Embryonic facial prominence (tissue), 1 donor: ENCODE data around the gene CPEB4.

ENCODE experiments used
- DNase-seq: peaks from one replicate; pipeline ENCODE4 v3.0.0-alpha.2; 2016; ENCODE audit errors: extremely low spot score

The CPEB4 gene

DNA sequence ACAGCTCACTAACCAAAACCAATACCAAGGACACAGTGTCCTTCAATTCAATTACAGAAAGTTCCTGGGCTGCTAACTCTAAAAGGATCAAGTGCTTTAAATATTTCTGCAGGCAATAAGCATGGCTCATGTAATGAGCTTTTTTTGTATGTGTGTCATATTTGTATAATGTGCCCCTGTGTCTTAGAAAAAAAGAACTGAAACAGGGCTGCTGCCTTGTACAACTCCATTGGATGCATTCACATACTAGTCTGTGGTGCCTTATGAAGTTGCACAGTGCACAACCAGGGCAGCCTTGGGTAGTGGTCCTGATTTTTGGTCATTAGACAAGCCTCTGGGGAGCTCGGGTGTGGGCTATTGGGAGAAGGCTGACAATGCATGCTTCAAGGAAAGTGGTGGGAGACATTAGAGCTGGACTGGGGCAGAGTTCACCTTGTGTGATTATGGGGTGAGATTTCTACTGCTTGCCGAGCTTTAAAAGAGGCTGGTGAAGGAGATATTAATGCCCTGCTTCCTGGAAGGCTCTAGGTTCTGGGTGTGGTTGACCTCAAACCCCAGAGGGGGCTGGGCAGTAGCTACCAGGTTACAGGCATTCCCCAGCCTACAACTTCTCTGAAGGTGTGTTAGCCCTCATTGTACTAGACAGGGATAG lies 3.6 kb upstream of the CPEB4 start:
- no peak for DNase-seq

DNA sequence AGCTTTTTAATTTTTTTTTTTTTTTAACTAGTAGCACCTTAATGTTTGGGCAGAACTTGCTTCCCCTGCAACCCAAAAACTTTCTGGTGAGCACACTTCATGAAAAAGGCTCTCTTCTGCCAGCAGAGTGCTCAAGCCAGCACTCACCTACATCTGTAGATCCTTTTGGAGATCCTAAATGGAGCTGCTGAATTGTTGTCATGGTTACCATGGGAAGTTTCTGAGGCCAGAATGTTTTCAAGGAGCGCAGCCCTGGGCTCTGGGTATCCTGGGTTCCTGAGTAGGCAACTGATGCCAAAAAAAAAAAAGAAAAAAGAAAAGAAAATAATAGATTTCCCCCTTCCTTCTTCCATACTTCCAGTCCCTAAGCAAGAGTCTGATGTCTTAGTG lies 3.1 kb upstream of the CPEB4 start:
- no peak for DNase-seq

DNA sequence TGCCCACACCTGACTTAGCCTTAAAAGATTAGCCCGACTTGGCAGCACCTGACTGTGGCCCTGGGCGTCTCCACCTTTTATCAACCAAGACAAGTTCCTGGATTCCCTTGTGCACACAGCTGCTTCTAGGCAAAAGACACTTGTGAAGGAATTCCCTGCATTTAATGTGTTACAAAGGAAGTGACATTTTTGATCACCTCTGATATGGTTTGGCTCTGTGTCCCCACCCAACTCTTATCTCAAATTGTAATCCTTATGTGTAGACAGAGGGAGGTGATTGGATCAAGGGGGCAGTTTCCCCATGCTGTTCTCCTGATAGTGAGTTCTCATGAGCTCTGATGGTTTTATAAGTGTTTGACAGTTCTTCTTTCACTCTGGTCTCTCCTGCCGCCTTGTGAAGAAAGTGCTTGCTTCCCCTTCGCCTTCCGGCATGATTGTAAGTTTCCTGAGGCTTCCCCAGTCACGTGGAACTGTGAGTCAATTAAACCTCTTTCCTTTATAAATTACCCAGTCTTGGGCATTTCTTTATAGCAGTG lies 2.6 kb upstream of the CPEB4 start:
- no peak for DNase-seq

DNA sequence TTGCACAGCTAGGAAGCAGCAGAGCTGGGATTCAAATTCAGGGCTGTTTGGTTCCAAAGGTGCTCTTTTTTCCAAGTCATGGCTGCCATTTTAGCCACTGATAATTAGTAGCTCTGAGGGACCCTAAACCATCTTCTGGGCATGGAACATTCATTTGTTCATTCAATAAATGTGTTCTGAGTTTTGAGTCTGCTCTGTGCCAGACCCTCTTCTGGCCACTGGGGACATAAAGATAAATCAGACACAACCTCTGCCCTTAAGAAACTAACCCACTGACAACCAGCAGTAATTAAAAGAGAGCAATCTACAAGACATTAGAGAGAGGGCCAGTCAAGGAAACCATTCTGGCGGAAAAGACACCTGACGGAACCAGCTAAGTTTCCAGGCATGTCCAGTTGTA lies 2.0 kb upstream of the CPEB4 start:
- no peak for DNase-seq

DNA sequence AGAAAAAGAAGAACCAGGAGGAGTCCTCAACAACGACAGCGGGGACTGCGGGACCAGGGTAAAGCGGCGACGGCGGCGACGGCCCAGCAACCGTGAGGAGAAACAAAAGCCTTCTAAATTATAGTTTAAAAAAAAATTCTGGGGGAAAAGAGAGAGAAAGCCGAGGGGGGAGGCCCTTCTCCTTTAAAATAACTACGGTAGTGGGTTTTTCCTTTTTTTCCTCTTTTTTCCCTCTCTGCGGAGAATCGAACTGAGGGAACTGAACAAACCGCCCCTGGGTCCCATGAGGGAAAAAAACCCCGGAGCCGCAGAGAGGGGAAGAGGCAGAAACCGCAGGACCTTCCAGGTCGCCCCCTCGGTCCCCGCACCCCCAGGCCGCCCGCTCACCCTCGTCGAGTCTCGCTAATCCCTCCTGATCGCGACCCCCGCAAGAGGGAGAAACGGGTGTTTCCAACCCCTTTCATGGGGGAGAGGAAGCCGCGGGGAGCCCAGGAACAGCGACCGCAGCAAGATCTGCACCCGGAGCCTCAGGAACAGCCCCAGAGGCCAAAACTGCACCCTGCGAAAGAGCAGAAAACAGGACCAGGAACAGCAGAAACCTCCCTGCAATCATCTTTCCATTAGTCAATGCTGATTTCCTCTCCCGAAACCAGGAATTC lies 453 bp downstream of the CPEB4 start:
- no peak for DNase-seq

DNA sequence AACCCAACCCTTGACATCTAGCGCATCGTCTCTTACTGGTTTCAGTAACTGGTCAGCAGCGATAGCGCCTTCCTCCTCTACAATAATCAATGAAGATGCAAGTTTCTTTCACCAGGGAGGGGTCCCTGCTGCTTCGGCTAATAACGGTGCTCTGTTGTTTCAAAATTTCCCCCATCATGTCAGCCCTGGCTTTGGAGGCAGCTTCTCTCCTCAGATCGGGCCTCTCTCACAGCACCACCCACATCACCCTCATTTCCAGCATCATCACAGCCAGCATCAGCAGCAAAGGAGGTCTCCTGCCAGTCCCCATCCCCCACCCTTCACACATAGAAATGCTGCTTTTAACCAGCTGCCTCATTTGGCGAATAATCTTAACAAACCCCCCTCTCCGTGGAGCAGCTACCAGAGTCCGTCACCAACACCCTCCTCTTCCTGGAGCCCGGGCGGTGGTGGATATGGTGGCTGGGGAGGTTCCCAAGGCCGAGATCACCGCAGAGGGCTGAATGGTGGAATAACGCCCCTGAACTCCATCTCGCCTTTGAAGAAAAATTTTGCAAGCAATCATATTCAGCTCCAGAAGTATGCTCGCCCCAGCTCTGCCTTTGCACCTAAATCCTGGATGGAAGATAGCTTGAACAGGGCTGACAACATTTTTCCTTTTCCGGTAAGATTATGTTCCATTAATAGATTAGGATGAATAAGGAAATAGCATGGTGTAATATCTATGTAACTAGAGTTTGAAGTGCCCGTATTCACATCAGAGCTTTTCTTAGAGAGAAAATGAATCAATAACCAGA lies 2.2 kb downstream of the CPEB4 start:
- DNase-seq = no peak

DNA sequence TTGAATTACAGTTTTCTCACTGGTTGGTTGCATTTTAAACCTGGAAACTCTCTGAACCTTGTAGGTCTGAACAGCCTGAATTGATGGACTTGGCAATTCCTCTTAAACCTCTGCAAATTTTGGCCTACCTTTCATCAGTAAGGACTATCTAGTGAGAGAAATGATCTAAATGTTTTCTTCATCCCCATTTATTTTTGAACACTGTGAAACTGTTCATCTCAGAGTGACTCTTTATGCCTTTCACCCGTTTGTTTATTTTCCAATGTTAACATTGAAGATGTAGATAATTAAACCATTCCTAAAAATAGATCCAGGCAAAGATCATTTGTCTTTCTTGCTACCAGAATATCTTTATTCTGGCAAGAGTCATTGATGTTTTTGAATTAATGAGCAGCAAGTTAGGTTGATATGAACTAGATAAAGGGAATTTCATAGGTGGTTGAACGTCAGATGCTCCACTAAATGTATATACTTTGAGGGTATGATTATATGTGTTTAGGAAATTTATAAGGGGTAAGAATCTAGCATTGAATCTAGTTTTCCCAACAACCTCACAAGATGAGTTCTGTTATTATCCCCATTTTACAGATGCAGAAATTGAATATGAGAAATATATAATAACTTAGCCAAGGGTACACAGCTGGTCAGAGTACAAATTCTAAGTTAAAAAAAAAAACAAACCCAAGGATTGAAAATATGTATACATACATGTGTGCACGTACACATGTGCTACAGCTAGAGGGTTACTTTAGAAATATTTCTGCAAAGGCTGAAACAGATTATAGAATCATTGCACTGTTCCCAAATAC lies 3.4 kb downstream of the CPEB4 start:
- no peak for DNase-seq

DNA sequence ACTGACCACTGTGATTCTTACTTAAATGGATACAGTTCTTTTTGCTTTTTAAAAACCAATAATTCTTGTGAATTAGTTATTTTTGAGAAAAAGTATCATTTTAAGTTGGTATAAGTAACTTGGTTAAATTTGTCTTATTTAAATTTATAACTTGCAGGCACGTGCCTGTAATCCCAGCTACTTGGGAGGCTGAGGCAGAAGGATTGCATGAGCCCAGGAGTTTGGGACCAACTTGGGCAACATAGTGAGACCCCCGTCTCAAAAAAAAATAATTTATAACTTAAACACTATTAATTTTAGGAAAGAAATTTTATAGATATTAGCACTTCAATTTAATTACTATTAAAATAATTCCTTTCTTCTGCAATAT lies 5.0 kb downstream of the CPEB4 start:
- DNase-seq = no peak

DNA sequence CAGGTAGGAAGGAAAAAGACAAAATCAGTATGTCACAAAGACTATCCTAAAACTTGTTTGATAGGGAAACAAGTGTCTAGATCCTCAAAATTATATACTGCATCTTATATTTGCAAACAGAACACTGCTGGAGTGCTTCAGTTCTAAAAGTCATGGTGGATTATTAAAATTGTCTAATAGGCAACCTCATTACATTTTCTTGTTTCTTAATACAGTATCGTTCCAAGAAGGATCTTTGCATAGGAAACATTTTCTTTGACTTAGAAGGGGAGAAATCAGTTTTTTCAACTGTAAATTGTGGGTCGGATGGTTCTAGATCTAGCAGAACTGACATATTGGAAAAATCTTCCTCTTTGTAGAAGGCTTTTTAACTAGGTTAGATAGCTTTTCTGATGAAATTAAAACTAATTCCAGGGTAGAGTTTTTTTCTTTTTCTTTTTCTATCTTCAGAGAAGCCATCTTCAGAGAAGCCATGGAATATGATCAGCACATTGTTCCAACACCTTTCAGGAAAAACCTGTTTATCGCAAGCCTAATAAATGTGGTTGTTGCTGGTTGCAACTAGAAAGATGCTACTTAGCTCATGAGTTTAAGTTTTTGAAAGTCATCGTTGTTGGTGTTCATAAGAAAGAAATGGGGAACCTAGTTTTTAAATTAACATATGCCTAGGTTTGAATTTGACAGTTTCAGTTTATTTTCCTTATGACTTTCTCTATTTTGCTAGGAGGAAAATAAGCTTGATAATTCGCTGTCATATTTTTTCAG lies 7.4 kb downstream of the CPEB4 start:
- DNase-seq = no peak

DNA sequence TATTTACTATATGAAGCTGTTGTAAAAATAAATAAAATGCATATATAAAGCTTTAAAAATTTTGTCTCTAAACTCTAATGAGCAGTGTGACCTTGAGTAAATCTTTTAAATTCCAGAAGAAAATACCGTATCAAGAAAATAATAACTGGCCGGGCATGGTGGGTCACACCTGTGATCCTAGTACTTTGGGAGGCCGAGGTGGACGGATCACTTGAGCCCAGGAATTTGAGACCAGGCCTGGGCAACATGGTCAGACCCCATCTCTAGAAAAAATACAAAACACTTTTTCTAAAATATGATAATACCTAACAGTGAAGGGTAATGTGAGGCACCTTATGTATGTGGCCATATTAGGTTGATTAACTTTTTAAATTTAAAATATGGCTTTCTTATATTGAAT lies 8.5 kb downstream of the CPEB4 start:
- no peak for DNase-seq

DNA sequence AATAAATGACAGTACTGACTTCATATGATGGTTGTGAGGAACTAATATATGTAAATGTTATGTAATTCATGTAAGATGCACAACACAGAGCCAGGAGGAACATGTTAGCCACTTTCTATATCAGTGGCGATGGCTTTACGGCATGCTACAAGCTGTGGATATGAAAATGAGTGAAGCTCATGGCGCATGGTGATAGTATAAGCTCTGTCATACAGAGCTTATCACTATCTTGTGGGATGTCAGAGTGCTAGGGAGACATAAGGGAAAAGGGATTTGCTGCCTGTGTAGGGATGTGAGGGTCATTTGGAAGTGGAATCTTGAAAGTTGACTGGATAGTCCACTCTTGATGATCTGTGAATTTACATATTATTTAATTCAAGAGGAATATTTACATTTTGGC lies 13.6 kb downstream of the CPEB4 start:
- no peak for DNase-seq

DNA sequence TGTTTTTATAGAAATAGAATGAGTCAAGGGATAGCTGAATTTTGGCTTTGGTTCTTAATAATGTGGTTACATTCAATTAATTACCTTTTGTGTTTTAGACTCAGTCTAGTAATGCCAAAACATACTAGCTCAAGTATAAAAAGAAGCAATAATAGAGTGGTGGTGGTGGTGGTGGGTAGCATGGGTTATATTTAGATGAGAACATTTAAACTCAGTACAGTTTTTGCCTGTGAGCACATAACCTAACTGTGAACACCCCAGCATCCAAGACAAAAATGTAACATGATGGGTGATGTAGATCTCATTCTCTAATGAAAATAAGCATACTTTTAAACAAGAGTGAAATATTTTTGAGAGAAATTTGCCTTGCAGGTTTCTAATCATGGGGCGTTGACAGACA lies 14.2 kb downstream of the CPEB4 start:
- no peak for DNase-seq

DNA sequence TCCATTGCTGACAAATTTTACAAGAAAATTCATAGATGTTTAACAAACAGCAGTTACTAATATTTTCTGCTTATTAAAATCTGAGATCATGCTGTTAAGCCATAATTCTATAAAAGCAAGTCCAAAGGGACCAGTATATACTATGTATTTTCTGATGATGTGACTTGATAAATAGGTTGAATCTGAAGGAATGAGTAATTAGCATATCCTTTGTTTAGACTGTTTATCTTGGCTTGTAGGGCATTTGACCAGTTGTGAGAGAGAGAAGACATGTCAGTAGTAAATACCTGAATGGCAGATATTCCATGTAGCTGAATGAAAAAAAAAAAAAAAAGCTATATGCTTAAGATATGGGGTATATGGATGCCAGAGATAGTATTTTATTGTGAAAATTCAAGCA lies 14.6 kb downstream of the CPEB4 start:
- DNase-seq = no peak

DNA sequence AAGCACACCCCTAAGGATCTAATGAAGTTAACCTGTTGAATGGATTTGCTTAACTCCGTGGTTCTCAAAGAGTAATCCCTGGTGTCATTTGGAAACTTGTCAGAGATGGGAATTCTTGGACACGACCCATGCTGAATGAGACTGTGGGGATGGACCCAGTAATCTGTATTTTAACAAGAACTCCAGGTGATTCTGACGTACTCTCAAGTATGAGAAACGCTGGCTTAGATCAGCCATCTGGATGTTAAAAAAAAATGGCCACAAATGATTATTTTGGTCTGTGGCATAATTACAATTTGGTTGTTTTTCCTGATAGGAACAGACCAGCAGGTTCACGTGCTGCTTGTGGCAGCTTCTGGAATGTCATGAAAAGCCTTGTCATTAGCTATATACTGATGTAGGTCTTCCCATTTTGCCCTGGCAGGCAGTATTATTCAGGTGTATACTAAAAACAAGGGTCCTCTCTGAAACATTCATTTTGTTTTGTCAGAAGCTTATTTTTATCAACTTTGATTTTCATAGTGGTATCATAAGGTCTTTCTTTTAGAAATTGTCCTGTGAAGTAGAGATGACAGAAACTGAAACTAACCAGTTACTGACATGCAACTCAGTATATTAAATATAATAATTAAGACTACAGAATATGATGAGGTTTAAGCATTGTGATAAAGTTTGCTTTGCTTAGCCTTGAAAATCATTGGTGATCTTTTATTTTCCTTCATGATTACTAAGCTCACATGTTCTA lies 15.4 kb downstream of the CPEB4 start:
- no peak for DNase-seq

DNA sequence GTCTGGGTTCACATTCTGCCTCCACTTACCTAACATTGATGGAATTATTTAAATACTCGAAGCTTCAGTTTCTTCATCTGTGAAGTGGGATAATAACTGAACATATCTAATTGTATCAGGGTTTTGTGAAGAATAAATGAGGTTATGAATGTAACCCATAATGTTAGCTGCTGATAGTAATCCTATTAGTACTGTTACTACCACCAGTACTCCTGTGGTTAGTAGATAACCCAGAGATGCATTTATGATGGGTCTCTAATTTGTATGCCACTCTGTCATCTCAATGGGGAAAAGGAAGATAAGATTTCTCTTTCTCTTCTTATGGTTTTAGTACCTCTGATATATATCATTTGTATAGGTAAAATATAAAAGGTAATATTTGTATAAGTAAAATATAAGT lies 16.0 kb downstream of the CPEB4 start:
- no peak for DNase-seq

DNA sequence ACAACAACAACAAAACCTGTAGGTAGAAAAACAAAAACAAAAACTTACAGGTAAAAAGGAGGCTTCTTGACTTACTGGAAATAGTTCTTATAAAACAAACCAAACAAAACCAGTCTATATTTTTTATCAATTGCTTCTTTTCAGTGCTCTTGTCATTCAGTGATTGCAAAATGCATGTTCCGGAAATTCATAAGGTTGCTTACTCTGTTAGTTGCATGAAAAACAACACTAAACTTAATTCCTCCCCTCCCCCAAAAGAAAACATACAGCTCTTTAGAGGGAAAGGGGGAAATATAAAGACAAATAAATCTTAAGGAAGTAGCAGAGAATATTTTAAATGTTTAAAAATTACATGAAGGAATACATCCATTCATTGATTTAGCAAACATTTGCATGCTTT lies 19.1 kb downstream of the CPEB4 start:
- no peak for DNase-seq

DNA sequence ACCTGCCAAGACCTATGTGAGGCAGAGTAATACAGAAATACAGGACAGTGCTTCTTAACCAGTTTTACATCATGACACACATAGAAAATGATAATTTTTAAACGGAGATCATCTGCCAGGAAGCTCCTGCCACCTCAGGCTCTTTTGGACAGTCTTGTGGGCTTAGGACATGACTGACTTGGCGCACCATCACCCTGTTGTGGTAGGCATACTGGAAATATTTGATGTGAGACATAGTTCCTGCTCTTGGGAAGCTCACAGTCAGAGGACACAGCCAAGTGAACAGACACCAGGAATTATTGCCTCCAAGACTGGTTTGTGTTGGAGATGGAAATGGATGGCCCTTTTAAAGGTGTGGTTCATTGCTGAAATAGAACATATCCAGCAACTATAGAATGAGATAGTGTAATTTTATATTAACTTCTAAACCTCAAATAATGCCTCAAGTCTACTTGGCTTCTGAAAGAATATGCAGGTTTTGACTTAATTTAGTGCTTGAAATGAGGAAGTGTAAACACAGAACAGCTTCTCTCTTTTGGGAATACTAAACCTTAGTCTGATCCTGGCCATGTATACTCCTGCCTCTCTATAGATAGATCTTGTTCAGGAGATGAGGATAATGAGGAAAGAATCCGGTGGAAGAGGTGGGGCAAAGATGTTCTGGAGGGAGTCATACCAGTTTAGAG lies 19.7 kb downstream of the CPEB4 start:
- DNase-seq = no peak

DNA sequence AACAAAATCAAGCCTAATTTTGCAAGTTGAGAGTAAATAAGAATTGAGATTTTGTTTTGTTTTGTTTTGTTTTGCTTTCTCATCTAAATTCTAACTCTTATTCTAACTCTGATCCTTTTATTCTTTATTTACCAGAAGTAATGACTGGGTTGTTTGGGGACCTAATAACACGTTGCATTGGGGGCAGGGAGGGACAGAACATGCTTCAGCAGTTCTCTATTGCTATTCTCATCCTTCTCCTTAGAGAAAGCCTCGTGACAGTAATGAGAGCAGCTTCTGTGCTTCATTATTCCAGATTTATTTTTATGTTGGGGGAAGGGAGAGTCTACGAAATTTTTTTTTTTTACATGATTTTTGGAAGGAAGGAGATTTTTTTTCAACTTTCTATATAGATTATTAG lies 21.1 kb downstream of the CPEB4 start:
- DNase-seq = no peak

DNA sequence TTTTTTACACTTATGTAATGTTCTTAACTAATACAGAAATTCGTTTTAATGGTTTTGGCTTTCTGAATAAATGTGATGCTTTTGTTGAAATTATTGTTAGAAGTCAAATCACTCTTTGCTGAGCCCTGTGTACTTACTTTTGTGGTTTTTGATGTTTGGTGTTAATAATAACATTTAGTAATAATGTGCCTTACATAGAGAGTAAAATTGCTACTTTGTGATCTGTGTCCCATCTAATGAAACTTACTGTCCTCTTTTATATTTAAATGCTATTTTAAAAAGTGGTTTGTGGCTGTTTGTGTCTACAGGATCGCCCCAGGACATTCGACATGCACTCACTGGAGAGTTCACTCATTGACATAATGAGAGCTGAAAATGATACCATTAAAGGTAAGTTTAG lies 22.1 kb downstream of the CPEB4 start:
- DNase-seq = no peak

DNA sequence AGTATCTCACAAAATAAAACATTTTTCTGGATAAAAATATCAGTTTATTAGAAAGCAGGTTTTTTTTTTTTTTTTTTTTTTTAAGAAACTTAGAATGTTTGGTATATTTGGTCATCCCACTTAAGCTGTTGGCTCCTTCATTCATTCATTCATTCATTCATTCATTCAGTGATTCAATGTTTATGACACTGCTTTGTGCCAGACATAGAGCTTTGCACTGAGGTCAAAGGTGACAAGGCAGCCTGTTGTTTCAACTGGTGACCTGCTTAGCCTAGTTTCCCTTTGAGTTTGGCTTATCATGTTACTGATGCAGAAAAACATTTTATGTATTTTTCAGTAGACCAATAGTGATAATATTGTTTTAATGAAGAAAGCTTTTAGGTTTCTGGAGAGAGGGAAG lies 23.5 kb downstream of the CPEB4 start:
- no peak for DNase-seq
